Measurements from ENCODE around the gene ACTL6B.

DNA sequence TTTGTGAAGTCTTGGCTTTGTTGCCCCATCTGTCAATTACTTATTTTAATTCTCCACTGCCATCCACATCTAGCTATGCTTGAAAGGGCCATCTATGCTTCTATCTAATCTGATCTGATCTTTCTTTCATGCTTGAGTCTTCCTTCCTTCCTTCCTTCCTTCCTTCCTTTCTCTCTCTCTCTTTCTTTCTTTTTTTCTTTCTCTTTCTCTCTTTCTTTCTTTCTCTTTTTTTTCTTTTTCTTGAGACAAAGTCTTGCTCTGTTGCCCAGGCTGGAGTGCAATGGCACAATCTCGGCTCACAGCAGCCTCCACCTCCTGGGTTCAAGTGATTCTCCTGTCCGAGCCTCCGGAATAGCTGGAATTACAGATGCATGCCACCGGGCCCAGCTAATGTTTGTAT lies 26.2 kb downstream of the ACTL6B start:
- TF ChIP-seq, protein P1, sequence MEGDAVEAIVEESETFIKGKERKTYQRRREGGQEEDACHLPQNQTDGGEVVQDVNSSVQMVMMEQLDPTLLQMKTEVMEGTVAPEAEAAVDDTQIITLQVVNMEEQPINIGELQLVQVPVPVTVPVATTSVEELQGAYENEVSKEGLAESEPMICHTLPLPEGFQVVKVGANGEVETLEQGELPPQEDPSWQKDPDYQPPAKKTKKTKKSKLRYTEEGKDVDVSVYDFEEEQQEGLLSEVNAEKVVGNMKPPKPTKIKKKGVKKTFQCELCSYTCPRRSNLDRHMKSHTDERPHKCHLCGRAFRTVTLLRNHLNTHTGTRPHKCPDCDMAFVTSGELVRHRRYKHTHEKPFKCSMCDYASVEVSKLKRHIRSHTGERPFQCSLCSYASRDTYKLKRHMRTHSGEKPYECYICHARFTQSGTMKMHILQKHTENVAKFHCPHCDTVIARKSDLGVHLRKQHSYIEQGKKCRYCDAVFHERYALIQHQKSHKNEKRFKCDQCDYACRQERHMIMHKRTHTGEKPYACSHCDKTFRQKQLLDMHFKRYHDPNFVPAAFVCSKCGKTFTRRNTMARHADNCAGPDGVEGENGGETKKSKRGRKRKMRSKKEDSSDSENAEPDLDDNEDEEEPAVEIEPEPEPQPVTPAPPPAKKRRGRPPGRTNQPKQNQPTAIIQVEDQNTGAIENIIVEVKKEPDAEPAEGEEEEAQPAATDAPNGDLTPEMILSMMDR (IDR thresholded peaks at IDR 0.05): no peak
- no peak for TF ChIP-seq EZH2 (IDR thresholded peaks at IDR 0.05)

Data from neural progenitor cell (in vitro differentiated cells).